RWPE2 (cell line): ENCODE data around the gene TUNAR.

ENCODE experiments used
- ATAC-seq: fragments of 200-7000 bp; cut with Tn5 transposase; 3 replicates; pipeline ENCODE4 v1.9.1; 2021; ENCODE audit warnings: low read depth
- DNase-seq: peaks from one replicate; pipeline ENCODE4 v3.0.0-alpha.2; 2020; ENCODE audit warnings: low spot score
- H3K27ac ChIP-seq: fragments of 450-650 bp; 2 replicates; pipeline ENCODE4 v1.5.1; 2017; ENCODE audit warnings: mild to moderate bottlenecking; ENCODE audit not compliant: poor library complexity, severe bottlenecking
- H3K27me3 ChIP-seq: fragments of 250-450 bp; sonication (Bioruptor Pico); 2 replicates; pipeline ENCODE4 v1.5.1; 2021; ENCODE audit warnings: mild to moderate bottlenecking, moderate library complexity; ENCODE audit not compliant: insufficient read depth, poor library complexity, severe bottlenecking
- H3K36me3 ChIP-seq: fragments of 250-450 bp; sonication (Bioruptor Pico); 2 replicates; pipeline ENCODE4 v1.5.1; 2020; ENCODE audit warnings: low read depth, mild to moderate bottlenecking, moderate library complexity
- H3K4me1 ChIP-seq: fragments of 250-450 bp; sonication (Bioruptor Pico); 2 replicates; pipeline ENCODE4 v1.5.1; 2021; ENCODE audit warnings: mild to moderate bottlenecking, moderate library complexity; ENCODE audit not compliant: insufficient read depth, poor library complexity, severe bottlenecking
- H3K4me3 ChIP-seq: fragments of 250-450 bp; sonication (Bioruptor Pico); 2 replicates; pipeline ENCODE4 v1.5.1; 2021; ENCODE audit warnings: mild to moderate bottlenecking, moderate library complexity; ENCODE audit not compliant: severe bottlenecking
- H3K9me3 ChIP-seq: fragments of 250-450 bp; sonication (Bioruptor Pico); 2 replicates; pipeline ENCODE4 v1.5.1; 2021; ENCODE audit warnings: mild to moderate bottlenecking, moderate library complexity; ENCODE audit not compliant: severe bottlenecking
- TF ChIP-seq, protein P1 (sequence below): fragments of 450-650 bp; IDR thresholded peaks from one replicate; pipeline ENCODE4 v1.5.1; 2017; ENCODE audit warnings: mild to moderate bottlenecking, moderate library complexity; ENCODE audit not compliant: poor library complexity, severe bottlenecking

The TUNAR gene

DNA sequence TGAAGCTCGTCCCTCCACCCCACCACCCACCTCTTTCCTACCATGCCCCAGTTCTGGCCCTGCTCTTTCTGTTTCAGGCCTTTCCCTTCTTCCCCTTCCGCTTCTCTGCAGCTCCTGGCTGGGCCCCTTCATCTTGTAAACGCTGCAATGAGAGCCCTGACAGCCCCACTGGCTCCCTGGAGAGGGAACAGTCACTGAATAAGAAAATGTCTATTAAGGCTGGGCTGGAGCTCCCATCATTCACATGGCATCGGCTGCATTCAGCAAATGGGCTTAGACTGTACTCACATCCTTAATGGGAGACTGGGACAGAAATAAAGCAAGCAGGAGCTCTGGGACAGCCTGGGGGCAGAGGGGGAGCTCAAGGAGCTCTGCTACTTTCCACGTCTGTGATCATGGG lies 45.2 kb upstream of the TUNAR start:
- ATAC-seq (no peak), DNase-seq (no peak)
- no peaks in the 10 kb centered on the region for H3K4me1 ChIP-seq
- H3K27me3 ChIP-seq = peaks cover 3% of the 10 kb centered on the region
- no peaks in the 10 kb centered on the region for H3K36me3 ChIP-seq
- TF ChIP-seq, protein P1, sequence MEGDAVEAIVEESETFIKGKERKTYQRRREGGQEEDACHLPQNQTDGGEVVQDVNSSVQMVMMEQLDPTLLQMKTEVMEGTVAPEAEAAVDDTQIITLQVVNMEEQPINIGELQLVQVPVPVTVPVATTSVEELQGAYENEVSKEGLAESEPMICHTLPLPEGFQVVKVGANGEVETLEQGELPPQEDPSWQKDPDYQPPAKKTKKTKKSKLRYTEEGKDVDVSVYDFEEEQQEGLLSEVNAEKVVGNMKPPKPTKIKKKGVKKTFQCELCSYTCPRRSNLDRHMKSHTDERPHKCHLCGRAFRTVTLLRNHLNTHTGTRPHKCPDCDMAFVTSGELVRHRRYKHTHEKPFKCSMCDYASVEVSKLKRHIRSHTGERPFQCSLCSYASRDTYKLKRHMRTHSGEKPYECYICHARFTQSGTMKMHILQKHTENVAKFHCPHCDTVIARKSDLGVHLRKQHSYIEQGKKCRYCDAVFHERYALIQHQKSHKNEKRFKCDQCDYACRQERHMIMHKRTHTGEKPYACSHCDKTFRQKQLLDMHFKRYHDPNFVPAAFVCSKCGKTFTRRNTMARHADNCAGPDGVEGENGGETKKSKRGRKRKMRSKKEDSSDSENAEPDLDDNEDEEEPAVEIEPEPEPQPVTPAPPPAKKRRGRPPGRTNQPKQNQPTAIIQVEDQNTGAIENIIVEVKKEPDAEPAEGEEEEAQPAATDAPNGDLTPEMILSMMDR = no peak
- no peak overlapping the region for H3K4me3 ChIP-seq
- H3K9me3 ChIP-seq = no peaks in the 10 kb centered on the region
- H3K27ac ChIP-seq = no peak overlapping the region

DNA sequence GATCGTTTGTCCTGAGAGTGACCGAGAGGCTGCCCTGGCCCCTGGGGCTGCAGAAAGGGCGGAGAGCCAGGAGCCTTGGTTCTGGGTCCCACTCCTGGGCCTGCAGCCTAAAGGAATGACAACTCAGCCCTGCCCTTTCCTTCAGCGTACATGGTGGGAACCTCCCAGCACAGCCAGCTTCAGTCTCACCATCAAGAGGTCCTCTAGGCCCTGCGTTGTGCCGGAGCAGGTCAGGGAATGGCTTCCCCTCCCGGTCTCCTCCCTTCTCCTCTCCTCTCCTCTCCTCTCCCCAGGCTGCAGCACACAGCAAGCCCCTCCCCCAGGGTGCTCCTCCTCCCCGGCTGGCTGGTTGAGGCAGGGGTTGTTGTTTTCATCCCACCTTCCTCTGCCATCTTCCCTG lies 44.6 kb upstream of the TUNAR start:
- H3K27ac ChIP-seq = no peak overlapping the region
- no peaks in the 10 kb centered on the region for H3K9me3 ChIP-seq
- ATAC-seq (no peak), DNase-seq (no peak)
- H3K4me3 ChIP-seq = no peak overlapping the region
- no peaks in the 10 kb centered on the region for H3K4me1 ChIP-seq
- no peaks in the 10 kb centered on the region for H3K36me3 ChIP-seq
- TF ChIP-seq, protein P1 = no peak
- no peaks in the 10 kb centered on the region for H3K27me3 ChIP-seq

DNA sequence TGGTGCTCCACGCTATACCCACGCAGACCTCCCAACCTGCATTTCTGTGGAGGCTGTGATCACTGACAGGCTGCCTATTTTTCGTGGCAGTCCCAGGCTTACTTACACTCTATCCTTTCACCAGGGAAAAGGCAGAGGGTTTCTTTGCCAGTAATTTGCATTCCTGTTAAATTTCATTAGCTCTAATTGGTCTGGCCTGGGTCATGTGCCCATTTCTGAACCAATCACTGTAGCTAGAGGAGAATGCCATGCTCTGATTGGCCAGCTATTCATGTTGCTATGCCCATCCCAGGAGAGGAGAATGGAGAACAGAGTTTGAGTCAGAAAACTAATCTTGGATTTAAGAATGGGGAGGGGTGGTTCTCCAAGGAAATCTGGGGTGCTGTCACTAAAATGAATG lies 43.2 kb upstream of the TUNAR start:
- TF ChIP-seq, protein P1 = no peak
- Histone ChIP-seq H3K27me3 (no peaks in the 10 kb centered on the region), H3K27ac (no peak overlapping the region), H3K36me3 (no peaks in the 10 kb centered on the region), H3K4me3 (no peak overlapping the region), H3K9me3 (no peaks in the 10 kb centered on the region), H3K4me1 (no peaks in the 10 kb centered on the region)
- ATAC-seq (no peak), DNase-seq (no peak)

DNA sequence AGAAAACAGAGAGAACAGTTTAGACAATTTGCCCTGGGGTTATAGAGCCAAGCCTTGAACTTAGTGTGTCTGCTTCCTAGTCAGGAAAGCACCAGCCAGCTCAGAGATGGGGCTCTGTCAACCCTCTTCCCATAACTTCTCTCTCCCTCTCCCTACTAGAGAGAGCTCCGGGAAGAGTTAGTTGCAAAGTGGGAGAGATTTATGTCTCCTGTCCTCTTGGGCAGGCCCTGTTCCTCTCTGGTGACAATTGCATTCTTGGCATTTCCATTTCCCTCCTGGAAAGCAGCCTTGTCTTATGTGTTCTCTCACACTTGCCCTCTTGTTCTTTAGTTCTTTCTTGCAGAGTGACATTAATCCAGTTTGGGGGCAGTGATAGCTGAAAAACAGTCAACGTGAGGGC lies 42.1 kb upstream of the TUNAR start:
- Histone ChIP-seq H3K27me3 (no peaks in the 10 kb centered on the region), H3K9me3 (no peaks in the 10 kb centered on the region), H3K4me3 (no peak overlapping the region), H3K27ac (no peak overlapping the region), H3K4me1 (no peaks in the 10 kb centered on the region), H3K36me3 (no peaks in the 10 kb centered on the region)
- DNase-seq = no peak
- no peak for ATAC-seq
- TF ChIP-seq, protein P1 = no peak

DNA sequence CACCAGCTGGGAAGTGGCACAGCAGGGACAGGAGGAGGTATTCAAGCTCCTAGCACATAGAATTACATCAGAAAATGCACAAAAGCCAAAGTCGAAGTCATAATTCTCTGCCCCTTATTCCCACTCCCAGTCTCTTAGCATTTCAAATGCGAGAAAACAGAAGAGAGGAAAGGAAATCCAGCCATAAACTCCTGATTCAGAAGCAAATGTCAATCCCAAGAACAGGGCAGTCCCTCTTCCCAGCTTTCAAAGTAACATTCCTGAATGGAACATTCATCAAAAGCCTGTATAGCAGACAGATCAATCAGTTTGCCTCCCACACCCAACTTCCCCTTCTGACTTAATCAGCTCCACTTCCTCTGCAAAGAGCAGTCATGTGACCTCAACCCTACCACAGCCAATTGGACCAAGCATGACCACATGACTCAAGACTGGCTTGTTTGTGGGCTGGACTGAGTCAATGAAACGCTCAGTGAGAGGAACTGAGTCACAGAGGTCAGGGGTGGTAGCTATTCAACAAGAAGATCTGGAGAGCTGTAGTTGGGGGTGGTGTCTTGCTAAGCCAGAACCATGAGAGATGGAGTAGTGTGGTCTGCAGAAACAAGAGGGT lies 41.4 kb upstream of the TUNAR start:
- Histone ChIP-seq H3K36me3 (no peaks in the 10 kb centered on the region), H3K4me1 (no peaks in the 10 kb centered on the region), H3K27me3 (no peaks in the 10 kb centered on the region), H3K27ac (no peak overlapping the region), H3K4me3 (no peak overlapping the region), H3K9me3 (no peaks in the 10 kb centered on the region)
- TF ChIP-seq, protein P1 = no peak
- DNase-seq (no peak), ATAC-seq (peak; percentile 35; the same call in 1 of the 3 replicates)
